HG02981 (cell line): ENCODE data around the gene FAM81B.
"Not testable (repeated sequence)": the region's sequence is repeated elsewhere in the genome, so short reads cannot be mapped to it uniquely, and the experiment has no call there.

Experiments used
- ATAC-seq: cut with Tn5 transposase; IDR thresholded peaks from one replicate; pipeline ENCODE4 v1.9.1; 2021; ENCODE audit warnings: mild to moderate bottlenecking, moderate library complexity; ENCODE audit not compliant: unreplicated experiment

FAM81B gene

GRCh38 chr5:95390812-95391492, at the start of gene FAM81B:
Gene FAM81B, plus strand, starts transcription at chr5:95391366. Its CDS starts 24 bp downstream, at chr5:95391390.
- ATAC-seq = no peak

DNA sequence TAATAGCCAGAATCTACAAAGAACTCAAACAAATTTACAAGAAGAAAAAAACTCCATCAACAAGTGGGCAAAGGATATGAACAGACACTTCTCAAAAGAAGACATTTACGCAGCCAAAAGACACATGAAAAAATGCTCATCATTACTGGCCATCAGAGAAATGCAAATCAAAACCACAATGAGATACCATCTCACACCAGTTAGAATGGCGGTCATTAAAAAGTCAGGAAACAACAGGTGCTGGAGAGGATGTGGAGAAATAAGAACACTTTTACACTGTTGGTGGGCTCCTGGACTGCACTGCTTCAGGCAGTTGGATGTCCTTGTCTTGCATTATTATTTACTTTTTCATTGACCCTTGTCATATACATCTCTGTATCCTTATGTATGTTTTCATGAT, 49.7 kb upstream of the FAM81B start:
- ATAC-seq = not testable (repeated sequence)

- ATAC-seq = no peak
Observed at GRCh38 chr5:95347506-95348120, 43.6 kb upstream of the FAM81B start.

DNA sequence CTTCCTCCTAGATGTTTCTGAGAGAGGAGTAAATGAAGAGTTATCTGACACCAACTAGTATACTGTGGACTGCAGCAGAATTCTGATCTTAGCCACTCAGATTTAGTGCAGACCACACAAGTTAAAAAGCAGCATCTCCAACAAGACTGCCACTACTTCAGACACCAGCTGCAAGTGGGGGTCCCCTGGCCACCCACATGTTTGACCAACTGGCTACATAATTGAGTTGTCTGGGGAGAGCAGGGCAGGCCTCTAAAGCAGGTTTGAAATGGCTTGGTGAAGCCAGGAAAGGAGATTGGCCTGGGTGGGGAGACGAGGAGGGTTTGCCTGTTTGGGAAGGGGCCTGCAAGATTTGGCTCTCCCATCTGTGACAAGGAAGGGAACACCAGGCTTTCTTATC, 40.5 kb upstream of the FAM81B start:
- no peak for ATAC-seq

GRCh38 chr5:95352691-95353090, 38.5 kb upstream of the FAM81B start:
- ATAC-seq = no peak

- no peak for ATAC-seq
Observed at GRCh38 chr5:95358320-95358719, 32.8 kb upstream of the FAM81B start.

DNA sequence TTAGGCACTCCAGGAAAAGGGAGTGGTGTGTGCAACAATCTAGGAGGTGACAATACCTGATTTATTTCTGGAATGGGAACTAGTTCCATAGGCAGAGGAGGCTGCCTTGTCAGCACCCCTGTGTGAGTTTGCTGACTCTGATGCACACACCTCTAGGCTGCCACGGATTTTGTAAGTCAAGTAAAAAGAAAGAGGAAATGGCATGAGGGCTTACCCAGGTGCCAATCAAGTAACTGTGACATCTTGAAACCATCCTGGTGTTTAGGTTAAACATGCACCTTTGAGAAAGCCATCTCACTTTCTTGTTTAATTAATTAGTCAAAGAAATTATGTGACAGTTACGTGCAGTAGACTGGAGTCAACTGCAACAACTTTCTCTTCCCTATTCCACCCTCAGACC, 32.3 kb upstream of the FAM81B start:
- no peak for ATAC-seq

DNA sequence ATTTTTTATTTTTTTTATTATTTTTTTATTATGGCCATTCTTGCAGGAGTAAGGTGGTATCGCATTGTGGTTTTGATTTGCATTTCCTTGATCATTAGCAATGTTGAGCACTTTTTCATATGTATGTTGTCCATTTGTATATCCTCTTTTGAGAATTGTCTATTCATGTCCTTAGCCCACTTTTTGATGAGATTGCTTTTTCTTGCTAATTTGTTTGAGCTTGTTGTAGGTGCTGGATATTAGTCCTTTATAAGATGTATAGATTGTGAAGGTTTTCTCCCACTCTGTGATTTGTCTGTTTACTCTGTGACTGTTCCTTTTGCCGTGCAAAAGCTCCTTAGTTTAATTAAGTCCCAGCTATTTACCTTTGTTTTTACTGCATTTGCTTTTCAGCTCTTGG, 30.5 kb upstream of the FAM81B start:
- ATAC-seq = not testable (repeated sequence)

DNA sequence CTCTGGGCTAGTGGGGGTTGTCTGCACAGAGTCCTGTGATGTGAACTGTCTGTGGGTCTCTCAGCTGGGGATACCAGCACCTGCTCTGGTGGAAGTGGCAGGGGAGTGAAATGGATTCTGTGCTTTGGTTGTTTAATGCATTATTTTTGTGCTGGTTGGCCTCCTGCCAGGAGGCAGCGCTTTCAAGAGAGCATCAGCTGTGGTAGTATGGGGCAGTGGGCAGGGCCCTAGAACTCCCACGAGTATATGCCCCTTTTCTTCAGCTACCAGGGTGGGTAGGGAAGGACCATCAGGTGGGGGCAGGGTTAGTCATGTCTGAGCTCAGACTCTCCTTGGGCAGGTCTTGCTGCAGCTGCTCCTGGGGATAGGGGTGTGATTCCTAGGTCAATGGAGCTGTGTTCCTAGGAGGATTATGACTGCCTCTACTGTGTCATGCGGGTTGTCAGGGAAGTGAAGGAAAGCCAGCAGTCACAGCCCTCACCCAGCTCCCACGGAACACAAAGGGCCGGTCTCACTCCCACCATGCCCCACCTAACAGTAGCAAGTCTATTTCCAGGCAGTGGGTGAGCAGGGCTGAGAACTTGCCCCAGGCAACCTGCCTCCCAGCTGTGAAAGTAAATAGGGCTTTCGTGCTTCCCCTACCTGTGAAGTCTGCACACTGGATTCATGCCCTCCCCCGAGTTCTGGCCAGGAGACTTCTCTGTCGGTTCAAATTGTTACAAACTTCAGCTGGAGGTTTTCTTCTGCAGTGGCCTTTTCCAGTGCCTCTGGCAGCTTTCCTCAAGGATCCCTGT, 25.7 kb upstream of the FAM81B start:
- ATAC-seq = no peak

DNA sequence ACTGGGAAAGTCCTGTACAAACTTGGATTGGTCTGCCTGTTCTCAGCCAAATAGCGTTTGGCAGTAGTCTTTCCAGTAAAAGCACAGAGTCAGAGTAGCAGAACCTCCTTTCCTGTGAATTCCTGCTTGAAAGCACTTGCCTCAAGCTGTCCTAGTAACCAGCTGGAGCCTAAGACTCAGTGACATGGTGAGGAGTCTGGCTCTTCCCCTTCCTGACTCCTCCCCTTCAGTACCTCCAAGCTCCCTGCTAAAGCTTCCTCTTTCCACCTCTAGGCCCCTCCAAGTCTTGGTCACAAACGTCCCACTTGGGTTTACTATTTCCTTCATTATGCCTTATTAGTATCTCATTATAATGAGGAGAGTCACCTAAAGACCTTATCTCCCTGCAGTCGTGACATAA, 21.4 kb upstream of the FAM81B start:
- ATAC-seq = no peak

DNA sequence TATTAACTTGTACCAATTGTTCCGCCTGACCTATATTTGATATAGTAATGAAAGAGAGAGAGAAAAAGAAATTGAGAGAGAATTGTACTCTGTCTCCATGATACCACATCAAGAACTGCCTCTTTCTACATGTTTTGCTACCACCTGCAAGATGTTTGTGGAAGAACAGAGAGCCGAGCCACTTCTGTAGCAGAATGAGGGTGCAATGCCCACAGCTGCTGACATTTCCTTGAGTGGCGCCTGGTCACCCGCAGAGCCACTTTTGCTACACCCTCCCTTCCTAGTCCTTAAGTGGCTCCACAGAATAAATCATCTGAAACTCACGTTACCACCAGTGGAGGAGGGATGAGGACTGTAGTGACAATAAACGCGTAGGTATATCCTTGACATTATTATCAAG, 17.1 kb upstream of the FAM81B start:
- no peak for ATAC-seq

DNA sequence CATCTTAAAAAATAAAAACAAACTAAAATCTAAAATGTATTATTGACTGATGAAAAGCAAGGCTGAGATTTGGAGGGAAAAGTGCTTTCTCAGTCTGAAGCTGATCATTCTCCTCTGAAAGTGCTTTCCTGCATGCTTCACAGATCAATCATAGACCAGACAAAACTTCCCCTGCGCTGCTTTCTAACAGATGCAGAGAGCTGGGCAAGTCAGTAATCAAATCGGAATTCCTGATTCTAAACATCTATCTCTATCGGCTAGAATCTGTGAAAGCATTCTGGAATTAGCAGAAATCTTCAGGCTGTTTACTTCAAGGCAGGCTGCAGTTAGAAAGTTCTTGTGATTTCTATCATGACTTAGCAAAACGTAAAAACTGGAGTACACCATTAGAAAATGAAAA, 15.6 kb upstream of the FAM81B start:
- no peak for ATAC-seq

GRCh38 chr5:95379133-95379532, 12.0 kb upstream of the FAM81B start:
- no peak for ATAC-seq

GRCh38 chr5:95380103-95380628, 11.0 kb upstream of the FAM81B start:
- no peak for ATAC-seq

DNA sequence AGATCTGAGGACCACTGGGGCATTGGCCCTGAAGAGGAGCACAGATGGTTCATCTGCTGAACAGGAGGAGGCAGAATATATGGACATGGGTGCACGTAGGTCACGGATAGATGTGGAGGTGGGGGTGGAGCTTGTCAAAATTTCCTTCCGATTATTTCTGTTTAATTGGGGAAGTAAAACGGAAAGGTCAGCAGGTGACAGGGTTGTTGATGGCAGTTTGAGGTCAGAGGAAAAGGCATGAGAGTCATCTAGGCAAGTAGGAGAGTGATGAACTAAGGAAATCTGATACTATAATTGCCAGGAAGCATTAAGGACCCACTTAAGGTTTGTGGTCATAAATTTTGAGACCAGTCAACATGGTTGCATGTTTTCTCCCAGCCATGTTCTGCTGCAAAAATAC, 8.4 kb upstream of the FAM81B start:
- no peak for ATAC-seq

- ATAC-seq = no peak
Observed at GRCh38 chr5:95384485-95385213, 6.5 kb upstream of the FAM81B start.

GRCh38 chr5:95385334-95385733, 5.8 kb upstream of the FAM81B start:
- no peak for ATAC-seq

DNA sequence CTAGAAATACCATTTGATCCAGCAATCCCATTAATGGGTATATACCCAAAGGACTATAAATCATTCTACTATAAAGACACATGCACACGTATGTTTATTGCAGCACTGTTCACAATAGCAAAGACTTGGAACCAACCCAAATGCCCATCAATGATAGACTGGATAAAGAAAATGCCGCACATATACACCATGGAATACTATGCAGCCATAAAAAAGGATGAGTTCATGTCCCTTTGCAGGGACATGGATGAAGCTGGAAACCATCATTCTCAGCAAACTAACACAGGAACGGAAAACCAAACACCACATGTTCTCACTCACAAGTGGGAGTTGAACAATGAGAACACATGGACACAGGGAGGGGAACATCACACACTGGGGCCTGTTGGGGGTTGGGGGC, 799 bp downstream of the FAM81B start:
- not testable (repeated sequence) for ATAC-seq

GRCh38 chr5:95392593-95393182, 1.5 kb downstream of the FAM81B start:
- ATAC-seq = no peak

GRCh38 chr5:95393279-95393678, 2.1 kb downstream of the FAM81B start:
- ATAC-seq = no peak

- no peak for ATAC-seq
Observed at GRCh38 chr5:95398989-95399388, 7.8 kb downstream of the FAM81B start.
